CD4-positive, alpha-beta T cell treated with Interleukin-21 for 1 hour (primary cell): Measurements from ENCODE around the gene RNF214.

Experiments
- DNase-seq: peaks from one replicate; pipeline ENCODE4 v3.0.0-alpha.2; 2020

RNF214 gene

GRCh38 chr11:117289795-117290194 is 57.3 kb downstream of the RNF214 start:
- no peak for DNase-seq

GRCh38 chr11:117290809-117291396 is 58.4 kb downstream of the RNF214 start, which contains the start of gene BACE1-AS:
BACE1-AS (plus strand) TSS chr11:117291346.
- no peak for DNase-seq

DNA sequence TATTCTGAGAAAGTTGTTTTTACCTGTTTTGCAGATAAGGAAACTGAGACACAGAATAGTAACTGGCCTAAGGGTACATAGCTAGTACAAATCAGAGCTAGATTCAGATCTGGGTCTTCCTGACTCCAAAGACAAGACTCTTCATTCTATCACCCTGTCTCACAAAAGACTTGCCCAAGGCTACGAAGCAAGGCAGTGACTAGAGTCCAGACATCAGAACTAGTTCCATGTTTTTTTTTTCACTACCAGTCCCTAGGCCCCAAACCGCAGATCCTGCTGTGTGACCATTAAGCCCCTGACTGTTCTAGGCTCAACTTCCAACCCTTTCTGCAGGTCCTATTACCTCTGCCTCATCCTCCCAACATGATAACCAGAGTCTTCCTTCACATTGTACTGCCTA is 60.1 kb downstream of the RNF214 start:
- no peak for DNase-seq

DNA sequence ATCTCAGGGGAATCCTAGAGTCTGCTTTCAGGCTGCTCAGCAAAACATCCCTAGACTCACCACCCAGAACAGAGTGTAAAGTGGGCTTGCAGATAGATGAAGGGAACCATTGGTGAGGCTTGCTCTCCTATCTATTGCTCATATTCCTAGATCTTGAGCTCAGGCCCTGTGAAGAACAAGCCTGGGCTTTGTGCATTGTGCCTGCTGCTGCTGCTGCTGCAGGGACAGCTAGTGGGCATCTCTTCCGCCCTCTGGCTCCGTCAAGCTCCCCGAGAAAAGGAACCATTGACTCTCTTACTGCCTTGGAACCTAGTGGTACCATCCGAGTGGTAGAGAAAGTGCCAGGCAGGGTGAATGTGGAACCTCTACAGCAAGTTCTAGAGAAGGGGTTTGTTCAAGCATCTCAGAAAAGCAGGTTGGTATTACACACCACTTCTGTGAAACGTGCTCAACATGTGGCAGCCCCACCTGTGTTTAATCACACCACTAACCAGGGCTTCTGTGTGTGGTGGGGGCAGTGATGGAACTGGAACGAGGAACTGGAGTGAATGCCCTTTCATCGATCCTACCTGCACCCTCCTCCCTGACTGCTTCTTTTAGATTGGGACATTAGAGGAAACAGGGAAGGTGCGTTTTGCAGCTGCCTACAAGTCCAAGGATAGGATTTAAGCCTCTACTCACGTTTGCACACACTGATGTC is 63.1 kb downstream of the RNF214 start:
- no peak for DNase-seq

GRCh38 chr11:117296881-117297280 is 64.4 kb downstream of the RNF214 start:
- no peak for DNase-seq

GRCh38 chr11:117298195-117298594 is 65.7 kb downstream of the RNF214 start:
- DNase-seq = no peak

DNA sequence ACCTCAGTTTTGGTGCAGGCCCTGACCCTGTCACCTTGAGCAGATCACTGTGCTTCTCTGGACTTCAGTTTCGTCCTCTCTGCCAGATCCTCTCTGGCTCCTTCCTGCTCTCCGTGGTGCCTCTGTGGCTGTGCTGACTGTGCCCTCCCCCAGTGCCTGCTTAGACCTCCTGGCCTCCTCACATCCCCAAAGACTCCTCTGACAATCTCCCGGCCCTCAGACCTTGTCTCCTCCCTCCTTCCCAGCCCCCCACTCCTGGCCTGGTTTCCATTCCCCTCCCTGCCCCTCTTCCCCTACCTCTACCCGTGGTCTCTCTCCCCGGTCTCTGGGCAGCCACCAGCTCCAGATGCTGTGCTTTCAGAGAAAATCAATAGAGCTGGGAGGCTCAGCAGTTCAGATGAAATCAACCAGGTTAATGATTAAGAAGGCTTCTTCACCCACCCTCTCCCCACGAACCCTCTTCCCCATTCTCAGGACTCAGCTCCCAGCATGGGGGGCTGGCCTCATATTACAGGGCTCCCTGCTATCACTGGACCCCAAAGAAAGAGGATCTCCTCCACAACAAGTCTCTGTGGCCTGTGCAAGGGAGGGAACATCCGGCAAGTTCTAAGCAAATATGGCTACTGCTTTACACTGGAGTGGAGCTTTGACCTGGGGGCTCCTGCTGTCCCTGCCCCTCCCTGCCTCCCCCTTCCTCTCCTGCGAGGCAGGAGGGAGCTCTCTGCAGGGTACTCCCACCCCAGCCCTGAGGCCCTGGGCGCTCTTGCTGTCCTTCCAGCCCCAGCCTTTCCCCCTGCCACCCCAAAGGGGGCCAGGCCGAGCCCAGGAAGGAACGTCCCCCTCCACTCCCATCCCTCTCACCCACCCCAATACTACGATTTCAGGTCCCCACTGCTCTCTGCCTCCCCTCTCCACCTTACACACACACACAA is 67.1 kb downstream of the RNF214 start:
- no peak for DNase-seq

DNA sequence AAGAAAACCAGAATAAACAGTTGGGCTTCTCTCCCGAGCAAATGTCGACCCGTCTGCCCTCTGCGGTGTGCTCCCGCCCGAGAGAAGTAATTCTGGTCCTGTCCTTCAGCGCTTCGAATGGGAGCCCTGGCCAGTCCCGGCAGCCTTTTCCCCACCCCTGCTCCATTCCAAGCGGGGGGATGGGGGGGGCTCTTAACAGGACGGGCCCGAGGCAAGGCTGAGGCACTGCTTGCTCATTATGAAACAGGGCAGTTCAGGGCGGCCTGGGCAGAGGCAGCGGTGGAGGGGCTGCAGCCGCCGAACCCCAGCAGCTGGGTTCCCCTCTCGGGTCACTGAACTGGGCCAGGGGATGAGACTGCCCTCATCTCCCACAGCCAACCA is 67.8 kb downstream of the RNF214 start:
- no peak for DNase-seq

DNA sequence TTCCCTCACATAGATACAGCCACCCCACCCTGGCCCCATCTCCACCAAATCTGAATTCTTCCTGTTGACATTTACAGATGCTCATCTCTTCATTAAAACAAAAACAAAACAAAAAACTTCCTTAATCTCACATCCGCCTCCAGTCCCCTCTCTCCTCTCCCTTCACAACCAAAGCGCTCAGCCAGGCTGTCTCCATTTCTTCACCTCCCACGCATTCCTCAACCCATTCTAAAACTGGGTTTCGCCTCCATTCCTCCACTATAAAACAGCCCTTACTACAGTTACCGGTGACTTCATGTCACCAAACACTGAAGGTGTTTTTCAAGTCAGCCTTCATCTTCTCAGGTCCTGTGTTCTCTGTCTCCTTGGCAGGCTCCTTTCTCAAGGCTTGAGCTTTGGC is 68.3 kb downstream of the RNF214 start:
- DNase-seq = no peak

- no peak for DNase-seq
These were observed 69.8 kb downstream of the RNF214 start for GRCh38 chr11:117302228-117302627.

DNA sequence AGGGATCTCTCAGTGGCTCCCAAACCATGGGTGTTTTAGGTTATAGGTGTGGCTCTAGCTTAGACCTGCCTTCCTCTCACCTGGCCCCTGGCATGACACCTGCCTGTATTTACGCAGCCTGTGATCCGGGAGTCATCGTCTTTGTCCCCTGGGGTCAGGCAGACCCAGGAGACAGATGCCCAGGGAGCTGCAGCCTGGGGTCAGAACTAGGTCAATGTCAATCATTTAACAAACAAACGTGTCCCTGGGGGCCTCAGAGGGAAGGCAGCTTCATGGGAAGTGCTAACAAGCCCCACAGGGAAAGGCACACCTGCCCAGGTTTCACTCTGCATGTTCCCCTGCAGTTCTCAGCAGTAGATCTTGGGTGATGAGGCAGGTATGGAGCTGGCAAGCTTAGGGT is 70.6 kb downstream of the RNF214 start:
- no peak for DNase-seq

DNA sequence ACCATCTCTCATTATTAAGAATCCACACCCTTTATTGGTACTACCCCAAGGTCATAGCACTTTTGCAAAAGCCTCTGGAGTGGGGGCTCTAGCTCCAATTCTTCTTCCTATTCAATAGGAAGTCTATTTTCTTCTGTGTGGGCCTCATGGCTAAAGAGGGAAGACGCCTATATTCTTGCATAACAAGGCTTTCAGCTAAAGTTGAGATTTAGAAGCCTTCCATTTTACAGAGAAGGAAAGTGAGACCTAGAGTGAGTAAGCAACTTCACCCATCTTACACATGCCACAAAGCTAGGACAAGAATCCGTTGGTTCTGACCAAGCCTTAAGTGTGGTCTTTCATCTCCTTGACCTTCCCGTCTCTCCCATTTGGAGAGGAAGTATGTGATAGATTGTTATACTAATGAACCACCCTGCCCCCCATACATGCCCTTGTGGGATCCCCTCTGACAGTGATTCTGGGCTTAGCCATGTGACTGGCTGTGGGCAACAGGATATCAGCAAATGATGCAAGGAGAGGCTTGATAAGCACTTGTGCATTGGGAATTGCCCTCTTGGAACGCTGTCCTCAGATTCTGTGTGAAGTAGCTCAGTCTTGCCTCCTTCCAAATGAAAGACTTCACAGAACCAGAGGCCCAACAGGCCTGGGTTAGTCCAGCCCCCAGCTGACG is 71.3 kb downstream of the RNF214 start:
- DNase-seq = no peak

DNA sequence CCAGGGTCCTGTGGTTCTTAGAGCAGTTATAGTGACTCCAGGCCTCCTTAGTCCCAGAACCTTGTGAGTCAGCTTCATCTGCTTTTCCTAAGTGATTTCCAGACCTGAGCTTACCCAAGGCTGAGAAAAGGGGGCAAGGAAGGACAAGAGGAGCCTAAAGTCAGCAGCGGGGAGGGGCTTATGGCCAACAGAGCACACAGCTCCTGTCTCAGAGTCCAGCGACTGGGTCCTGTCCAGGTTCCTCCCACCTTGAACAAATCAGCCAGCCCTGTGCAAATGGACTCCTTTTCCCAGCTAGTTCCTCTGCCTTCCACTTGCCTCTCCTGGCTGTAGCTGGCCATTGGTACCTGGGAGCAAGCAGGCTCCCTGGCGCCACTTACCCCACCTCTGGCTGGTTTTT is 72.7 kb downstream of the RNF214 start:
- DNase-seq = no peak

DNA sequence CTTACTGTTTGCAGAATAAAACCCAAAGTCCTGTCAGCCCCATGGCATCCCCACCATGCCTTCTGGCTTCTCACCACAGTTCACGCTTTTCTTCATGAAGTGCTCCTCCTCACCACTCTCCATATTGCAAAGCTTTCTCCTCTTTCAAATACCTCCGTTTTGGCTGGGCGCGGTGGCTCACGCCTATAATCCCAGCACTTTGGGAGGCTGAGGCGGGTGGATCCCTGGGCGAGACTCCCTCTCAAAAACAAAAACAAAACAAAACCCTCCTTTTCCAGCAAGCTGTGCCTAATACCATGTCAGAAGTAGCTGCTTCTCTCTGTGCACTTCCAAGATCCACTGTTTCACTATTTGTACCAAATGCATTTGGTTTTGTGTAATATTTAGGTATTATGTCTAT is 76.8 kb downstream of the RNF214 start:
- DNase-seq = no peak

DNA sequence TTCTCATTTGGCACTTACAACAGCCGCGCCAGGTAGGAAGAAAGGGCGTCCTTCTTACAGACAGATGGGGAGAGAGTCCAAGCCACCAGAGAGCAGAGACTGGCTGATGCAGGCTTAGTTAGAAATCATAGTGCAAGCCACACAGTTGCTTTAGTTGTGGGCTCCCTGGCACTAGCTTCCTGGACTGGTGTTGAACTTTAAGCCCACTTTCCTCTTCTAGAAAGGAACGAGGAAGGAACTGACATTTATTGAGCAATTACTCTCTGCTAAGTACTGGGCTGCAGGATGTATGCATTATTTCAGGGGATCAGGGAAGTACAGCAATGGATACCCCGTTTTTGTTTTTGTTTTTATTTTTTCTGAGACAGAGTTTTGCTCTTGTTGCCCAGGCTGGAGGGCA is 80.6 kb downstream of the RNF214 start:
- DNase-seq = no peak

GRCh38 chr11:117313828-117314768 is 81.6 kb downstream of the RNF214 start:
- DNase-seq = no peak

GRCh38 chr11:117314840-117315239 is 82.4 kb downstream of the RNF214 start:
- no peak for DNase-seq

DNA sequence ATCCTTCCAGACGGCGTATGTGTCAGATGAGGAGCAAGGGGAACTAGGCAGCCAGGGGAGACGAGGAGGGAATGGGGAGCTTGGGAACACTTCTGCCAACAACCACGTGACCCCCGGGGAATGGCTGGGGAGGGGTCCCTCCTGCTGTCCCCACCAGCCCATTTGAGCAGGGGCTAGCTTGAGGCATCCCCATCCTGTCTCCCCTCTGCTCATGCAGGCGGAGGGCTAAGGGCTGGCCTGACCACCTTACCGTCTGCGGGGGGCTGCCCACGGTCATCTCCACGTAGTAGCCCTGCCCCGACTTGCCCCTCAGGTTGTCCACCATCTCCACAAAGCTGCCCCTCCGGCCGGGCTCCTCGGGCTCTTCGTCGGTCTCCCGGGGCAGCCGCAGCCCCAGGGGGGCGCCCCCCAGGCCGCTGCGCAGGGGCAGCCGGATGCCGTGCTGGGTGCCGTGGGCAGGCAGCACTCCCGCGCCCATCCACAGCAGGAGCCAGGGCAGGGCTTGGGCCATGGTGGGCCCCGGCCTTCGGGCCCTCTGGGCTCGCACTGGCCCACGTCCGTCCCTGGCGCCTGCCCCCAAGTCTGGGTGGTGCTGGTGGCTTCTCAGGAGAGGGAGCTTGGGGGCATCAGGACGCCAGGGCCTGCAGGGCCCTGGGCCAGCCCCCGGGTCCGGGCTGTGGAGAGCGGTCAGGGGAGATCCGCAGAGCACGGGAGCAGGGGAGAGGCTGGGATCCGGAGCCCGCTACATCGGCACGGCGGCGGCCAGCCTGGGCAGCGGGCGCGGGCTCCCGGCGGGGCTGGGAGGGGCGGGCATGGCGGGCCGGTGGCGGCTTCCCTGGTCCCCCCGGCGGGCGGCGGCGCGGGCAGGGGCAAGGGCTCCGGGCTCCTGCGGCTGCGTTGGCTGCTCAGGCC is 83.1 kb downstream of the RNF214 start:
- DNase-seq = peak; percentile 25

DNA sequence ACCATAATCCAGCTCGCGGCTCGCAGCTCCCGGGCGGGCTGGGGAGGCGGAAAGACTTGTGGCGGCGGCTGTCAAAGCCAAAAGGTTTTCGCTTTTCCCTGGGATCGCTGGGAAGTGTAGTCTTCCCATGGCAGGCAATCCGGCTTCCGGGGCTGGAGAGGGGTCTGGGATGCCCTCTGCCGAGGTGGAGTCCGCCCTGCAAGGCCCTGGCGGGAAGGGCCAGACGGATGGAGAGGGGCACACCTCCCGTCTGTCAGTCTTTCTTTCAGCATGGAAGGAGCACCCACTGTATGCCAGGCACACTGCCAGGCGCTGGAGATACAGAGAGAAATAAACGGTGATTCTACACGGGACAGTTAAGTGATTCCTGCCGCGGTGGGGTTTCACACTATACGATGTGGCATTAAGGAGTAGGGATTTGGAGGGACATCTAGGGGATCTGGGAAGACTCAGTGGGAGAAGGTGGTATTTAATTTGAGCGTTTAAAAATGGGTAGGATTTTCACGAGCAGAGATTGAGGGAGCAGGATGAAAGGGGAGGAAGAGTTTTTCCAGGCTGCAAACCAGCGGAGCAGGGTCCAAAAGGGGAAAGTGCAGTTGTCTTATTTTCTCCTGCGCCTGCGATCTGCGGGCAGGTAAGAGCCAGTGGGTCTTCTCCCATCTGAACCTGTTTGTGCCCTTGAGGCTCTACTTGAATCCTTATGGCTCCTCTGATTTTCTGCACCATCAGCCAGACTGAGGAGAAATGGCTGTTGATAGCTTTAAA is 83.9 kb downstream of the RNF214 start, which contains the start of gene BACE1:
TSS of gene BACE1 (minus strand) at position 60 of the 765 bp plus-strand sequence. CDS start 461 bp downstream, outside the sequence.
- no peak for DNase-seq

- no peak for DNase-seq
These were observed 86.3 kb downstream of the RNF214 start for GRCh38 chr11:117318738-117319137.
